ENCODE data around the gene PLA2G4E.
A peak's percentile ranks its signal among the peaks of the same experiment; 100 is the strongest.

PLA2G4E gene

GRCh38 chr15:41992151-41992802 lies 28.6 kb downstream of the PLA2G4E start:
- no peak for DNase-seq

DNA sequence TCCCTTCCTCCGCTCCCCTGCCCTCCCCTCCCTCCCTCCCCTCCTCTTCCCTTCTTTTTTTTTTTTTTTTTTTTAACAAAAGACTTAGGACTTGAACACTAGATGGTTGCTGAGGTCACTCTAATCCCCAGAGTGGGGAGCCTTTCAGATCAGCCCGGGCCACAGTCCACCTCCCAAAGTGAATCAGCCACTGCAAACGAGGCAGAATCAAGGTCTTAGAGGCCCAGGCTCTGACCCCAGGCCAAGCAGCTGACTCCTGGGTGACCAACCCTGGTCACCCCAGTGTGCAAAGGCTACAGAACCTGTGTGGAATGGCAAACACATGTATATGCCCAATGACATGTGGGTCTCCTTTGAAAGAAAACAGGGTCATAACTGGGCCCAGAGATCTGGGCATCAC lies 30.2 kb downstream of the PLA2G4E start:
- no peak for DNase-seq

GRCh38 chr15:41990243-41990605 lies 30.6 kb downstream of the PLA2G4E start:
- DNase-seq: no peak

DNA sequence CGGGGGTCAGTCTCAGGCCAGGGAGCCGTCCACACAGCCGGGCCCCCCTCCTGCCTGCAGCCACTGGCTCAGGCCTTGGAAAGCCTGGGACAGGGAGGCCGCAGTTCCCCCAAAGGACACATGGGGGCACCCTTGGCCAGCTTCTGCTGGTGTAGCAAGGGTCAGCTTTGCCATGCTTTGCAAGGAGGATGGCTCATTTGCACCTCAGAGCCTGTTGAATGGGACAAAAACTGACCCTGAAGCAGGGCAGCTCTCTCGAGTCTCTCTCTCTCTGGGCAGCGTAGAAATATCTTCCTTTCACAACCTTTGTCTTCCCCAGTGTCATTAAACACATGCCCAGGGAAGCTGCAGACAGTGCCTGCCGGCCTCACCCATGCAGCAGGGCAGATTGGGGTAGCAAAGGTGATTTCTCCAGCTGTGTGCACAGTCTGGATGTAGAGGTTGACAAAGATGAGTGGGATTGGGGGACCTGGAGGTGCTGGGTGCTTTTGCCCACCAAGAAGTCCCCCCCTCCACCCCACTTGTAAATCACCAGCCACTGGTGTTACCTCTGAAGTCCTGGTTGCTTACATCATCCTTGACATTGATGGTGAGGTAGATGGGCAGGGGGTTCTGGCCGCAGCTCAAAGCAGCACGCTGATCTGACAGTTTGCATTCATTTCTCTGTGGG lies 31.1 kb downstream of the PLA2G4E start:
- peak; percentile 62 for DNase-seq

DNA sequence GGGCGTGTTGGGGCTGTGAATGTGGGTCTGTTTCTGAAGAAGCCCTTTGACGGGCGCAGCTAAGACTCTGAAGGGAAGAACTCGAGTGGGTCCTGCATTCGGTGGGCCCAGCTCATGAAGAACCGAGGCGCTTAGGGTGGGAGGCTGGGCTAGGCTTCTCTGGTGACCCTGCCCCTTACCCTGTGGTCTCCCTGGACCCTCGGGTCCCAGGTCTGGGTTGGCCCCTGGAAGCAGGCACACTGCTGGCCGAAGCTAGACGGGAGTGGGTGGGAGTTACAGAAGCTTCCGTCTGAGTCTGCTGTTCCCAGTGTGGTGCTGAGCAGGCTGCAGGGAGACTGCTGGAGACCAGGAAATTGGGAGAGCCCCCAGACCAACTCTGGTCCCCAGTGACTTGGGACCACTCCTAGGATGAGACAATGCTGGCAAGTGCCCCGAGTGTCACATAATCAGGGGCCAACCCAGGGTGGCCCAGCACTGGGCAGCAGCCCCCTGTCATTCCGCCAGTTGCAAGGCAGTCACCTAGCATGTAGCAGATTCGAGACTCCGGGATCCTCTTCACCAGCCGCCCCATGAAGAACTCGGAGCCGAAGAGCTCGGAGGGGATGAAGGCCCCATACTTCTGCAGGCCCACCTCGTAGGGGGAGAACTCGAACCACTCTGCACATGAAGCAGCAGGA lies 31.8 kb downstream of the PLA2G4E start:
- DNase-seq: no peak

GRCh38 chr15:41987925-41988275 lies 32.9 kb downstream of the PLA2G4E start:
- no peak for DNase-seq

DNA sequence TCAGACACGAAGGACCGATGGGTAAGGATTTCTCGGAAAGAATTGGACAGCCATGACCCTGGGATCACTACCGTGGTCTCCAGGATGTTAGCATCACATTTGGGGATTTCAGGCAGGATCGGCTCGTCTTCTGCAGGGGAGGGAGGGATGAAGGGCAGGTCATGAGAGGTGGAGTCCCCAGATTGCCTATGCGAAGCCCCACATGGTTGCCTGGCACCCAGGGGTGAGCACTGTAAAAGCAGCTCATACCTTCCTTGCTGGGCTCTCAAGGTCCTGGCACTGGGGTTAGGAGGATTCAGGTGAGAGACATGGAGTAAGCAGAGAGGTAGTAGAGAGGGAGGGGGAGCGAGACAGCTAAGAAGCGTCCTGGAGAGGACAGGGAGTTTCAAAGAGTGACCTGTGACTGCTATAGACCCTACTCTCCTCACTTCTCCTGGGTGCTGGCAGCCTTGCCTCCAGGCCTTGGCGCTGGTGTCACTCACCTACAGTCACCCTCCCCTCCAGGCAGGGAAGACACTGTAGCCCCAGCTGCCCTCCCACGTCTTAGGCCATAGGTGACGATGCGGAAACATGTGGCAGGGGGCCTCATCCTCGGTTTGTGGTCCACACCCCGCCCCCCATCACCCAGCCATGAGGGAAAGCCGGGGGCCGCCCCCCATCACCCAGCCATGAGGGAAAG lies 33.5 kb downstream of the PLA2G4E start:
- no peak for DNase-seq

GRCh38 chr15:41985236-41986160 lies 35.3 kb downstream of the PLA2G4E start:
- DNase-seq: no peak

- DNase-seq: no peak
These were observed 36.2 kb downstream of the PLA2G4E start for GRCh38 chr15:41984622-41985021.

- DNase-seq: no peak
These were observed 36.9 kb downstream of the PLA2G4E start for GRCh38 chr15:41983621-41984571.

DNA sequence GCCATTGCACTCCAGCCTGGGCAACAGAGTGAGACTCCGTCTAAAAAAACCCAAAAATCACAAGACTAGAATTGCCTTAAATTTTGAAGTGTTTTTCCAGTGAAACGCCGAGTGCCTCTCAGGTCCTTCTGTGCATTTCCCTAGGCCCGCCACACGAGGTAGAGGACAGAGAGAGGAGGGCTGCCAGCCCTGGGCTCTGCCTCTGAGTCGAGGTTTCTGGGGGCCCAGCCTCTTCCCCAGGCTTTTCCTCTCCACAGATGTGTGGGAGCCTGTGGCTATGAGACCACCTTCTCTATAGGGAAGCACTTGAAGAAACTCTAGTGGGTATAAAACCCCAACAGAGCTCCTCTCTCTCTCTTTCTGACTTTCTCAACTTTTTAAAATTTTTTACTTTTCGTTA lies 37.6 kb downstream of the PLA2G4E start:
- no peak for DNase-seq

DNA sequence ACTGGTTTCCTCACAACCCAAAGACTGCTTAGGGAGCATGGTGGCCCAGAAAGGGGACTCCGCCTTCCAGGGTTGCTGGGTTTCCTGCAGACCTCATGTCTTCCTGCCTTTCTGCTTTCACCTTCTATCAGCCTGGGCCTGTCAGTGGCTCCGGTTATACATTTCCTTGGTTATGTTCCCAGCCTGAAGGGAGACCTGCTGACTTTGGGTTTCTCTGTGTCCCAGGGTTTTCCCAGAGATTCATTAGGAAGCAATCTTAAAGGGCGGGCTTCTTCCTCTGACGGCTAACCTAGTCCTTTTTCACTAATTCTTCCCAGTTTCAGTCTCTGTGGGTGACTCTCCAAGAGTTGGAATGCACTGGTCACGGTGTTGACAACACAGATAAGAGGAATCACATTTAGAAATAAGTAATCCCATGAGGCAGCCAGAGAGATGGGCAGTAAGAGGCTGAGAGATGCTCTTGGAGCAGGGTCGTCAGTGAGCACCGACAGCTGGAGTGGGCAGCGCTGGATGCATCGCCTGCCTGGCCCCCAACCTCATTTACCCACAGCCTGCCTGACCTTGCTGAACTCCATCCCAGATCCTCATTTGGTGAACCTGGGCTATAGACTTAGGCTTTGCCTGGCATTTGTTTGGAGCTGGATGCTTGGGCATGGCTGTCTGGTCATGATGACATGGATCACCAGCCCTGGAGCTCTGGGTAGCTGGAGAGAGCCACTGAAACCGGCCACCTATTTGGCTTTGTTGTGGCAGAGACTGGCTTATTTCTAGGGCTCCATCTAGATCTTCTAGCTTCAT lies 38.5 kb downstream of the PLA2G4E start:
- peak; percentile 24 for DNase-seq

- no peak for DNase-seq
These were observed 39.3 kb downstream of the PLA2G4E start for GRCh38 chr15:41981371-41982132.

DNA sequence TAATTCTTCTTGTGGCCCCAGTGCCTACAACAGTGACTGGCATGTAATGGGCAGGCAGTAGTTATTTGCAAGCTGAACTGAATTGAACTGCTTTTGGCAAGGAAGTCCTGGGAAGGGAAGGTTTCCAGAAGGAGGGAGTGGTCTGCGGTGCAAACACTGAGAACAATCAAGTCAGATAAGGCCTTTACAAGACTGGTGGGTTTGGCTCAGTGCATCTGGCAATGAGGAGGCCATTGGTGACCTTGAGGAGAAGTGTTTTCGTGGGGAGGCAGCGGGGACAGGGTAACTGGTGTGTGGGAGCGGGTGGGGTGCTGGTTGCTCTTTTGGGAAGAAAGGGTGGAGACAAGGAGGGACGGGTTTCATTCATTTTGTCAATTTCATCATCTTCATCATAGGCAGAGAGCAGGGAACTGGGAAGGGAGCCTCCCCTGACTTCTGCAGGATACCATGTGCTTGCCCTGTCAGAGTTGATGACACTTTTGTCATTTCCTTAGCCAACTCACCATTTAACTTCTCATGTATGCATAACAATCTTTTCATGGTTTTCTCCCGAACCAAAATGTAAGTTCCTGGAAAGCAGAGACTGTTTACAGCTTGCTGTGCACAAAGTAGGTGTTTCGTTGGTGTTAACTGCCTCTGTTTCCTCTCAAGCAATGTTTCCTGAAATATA lies 40.1 kb downstream of the PLA2G4E start:
- no peak for DNase-seq

DNA sequence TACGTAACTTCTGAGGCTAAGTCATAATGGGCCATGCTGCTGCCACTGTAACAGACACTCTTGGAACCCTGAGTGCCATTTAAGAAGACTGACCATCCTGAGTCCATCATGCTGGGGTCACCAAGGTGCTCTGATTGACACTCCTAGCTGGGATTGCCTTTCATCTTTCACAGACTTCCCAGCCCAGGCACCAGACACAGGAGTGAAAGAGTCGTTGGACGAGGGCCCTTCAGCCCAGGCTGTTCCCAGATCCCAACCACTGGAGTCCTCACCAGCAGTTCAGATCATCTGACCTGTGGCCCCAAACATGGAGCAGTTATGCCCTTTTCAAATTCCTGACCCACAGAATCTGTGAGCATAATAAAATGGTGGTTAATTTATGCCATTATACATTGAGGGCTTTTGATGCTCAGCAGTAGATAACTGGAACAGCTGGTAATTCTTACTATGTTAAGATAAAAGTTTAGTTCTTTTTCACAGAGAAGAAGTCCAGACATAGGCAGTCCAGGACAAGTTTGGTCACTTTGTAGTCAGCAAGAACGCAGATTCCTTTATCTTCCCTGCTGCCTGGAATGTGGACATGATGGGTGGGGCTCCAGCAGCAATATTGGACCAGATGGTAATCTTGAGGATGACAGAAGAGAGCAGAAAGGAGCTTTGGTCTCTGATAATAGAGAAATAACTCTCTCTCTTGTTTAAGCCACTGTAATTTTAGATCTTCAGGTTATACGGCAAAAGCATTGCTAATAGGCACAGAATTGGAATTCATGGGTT lies 41.2 kb downstream of the PLA2G4E start:
- DNase-seq: no peak

- no peak for DNase-seq
These were observed 42.3 kb downstream of the PLA2G4E start for GRCh38 chr15:41978534-41978933.

DNA sequence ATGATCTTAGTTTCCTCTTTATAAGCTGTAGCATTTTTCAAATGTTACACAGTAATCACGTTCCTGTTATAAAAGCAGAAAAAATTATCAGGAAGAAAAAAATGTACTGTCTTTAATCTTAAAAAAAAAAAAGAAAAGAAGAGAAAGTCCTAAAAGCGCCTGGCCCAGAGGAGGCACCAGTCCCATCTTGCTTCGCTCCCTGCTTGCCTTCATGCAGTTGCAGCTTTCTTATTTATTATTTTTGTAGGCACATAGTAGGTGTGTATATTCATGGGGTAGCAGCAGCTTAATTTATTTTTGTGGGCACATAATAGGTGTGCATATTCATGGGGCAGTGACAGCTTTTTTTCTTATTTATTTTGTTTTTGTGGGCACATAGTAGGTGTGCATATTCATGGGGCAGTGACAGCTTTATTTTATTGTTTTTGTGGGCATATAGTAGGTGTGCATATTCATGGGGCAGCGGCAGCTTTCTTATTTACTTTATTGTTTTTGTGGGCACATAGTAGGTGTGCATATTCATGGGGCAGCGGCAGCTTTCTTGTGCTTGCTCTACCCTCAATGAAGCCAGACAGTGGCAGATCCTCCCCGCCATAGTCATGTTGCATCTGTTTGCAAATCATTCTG lies 43.0 kb downstream of the PLA2G4E start:
- no peak for DNase-seq

GRCh38 chr15:41975669-41976068 lies 45.2 kb downstream of the PLA2G4E start:
- DNase-seq: no peak
